Measurements from ENCODE around the gene AK3. TPM values are rescaled to one million over a fixed set of nuclear protein-coding genes. Genes with fewer than 3 reads are reported as not detected.

Gene AK3
- total and polyA plus RNA-seq, 8 donors, result 26.1 to 108 (median 66.1) TPM

DNA sequence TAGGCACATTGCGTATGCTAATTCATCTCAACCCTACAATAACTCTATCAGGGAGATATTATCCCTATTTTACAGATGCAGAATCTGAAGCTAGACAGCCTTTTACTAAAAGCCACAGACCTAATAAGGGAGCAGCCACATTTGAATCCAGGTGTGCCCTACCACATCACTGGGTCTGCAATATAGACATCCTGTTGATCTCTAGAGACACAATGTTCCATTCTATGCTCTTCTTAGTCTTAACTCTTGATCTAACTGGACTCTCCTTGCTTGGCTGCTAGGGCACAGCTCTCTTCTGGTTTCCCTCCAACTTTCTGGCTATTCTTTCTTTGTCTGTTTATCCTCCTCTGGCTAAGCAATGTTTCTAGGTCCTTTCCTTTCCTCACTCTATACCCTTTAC lies 73.3 kb downstream of the AK3 start:
- intact Hi-C loops (cut with DNase I; ENCODE audit: low total_unique reads), result no loop called here
- Histone ChIP-seq H3K4me3 (no peak overlapping the region), H3K9me3 (no peaks in the 10 kb centered on the region), H3K4me1 (peaks cover 22 to 44% (median 35%) of the 10 kb centered on the region in 4 donors), H3K27me3 (no peaks in the 10 kb centered on the region), H3K27ac (no peak overlapping the region), H3K36me3 (no peaks in the 10 kb centered on the region)
- WGBS, 5 donors, result 96 to 100% (median 97%) methylated on average over 1 of the region's 1 CpG
- TF ChIP-seq POLR2A (IDR thresholded peaks at IDR 0.05) (no peak), EP300 (IDR thresholded peaks at IDR 0.05) (no peak), POLR2AphosphoS5 (IDR thresholded peaks at IDR 0.05) (no peak)
- TF ChIP-seq, protein P1, sequence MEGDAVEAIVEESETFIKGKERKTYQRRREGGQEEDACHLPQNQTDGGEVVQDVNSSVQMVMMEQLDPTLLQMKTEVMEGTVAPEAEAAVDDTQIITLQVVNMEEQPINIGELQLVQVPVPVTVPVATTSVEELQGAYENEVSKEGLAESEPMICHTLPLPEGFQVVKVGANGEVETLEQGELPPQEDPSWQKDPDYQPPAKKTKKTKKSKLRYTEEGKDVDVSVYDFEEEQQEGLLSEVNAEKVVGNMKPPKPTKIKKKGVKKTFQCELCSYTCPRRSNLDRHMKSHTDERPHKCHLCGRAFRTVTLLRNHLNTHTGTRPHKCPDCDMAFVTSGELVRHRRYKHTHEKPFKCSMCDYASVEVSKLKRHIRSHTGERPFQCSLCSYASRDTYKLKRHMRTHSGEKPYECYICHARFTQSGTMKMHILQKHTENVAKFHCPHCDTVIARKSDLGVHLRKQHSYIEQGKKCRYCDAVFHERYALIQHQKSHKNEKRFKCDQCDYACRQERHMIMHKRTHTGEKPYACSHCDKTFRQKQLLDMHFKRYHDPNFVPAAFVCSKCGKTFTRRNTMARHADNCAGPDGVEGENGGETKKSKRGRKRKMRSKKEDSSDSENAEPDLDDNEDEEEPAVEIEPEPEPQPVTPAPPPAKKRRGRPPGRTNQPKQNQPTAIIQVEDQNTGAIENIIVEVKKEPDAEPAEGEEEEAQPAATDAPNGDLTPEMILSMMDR (IDR thresholded peaks at IDR 0.05), result no peak
- no peak for DNase-seq

GRCh38 chr9:4666042-4666699 lies 74.8 kb downstream of the AK3 start, which contains the start of gene SPATA6L:
Gene SPATA6L, minus strand, starts transcription at chr9:4666480. Its CDS starts 230 bp downstream, at chr9:4666250.
- intact Hi-C loops (cut with DNase I; ENCODE audit: low total_unique reads), result no loop called here

GRCh38 chr9:4665357-4665756 lies 75.6 kb downstream of the AK3 start:
- DNase-seq, result peak in 1 of 2 donors; percentile 70
- TF ChIP-seq POLR2AphosphoS5 (IDR thresholded peaks at IDR 0.05), result peak in 2 of 3 donors; percentile 37 to 55
- no peak for TF ChIP-seq EP300 (IDR thresholded peaks at IDR 0.05)
- TF ChIP-seq, protein P1 (IDR thresholded peaks at IDR 0.05), result no peak
- no peaks in the 10 kb centered on the region for H3K9me3 ChIP-seq
- peak overlapping the region; percentile 53 to 96 (median 81) for H3K27ac ChIP-seq
- no peaks in the 10 kb centered on the region for H3K36me3 ChIP-seq
- intact Hi-C loops (cut with DNase I; ENCODE audit: low total_unique reads), result no loop called here
- WGBS, 5 donors, result 36 to 63% (median 44%) methylated on average over 2 of the region's 2 CpGs
- H3K27me3 ChIP-seq, result no peaks in the 10 kb centered on the region
- peaks cover 28 to 56% (median 46%) of the 10 kb centered on the region in 4 donors for H3K4me1 ChIP-seq
- H3K4me3 ChIP-seq, result peak overlapping the region; percentile 45 to 77 (median 73)

More at GRCh38 chr9:4666042-4666699, 74.8 kb downstream of the AK3 start, which contains the start of gene SPATA6L:
- peak; percentile 75 to 93 for DNase-seq
- Histone ChIP-seq H3K36me3 (no peaks in the 10 kb centered on the region), H3K4me1 (peaks cover 28 to 54% (median 45%) of the 10 kb centered on the region in 4 donors), H3K9me3 (no peaks in the 10 kb centered on the region), H3K4me3 (peak within 1 kb of the TSS; percentile 45 to 77 (median 68)), H3K27ac (peak within 1 kb of the TSS; percentile 76 to 96 (median 81)), H3K27me3 (no peaks in the 10 kb centered on the region)
- 1% methylated on average over 33 to 36 of the region's 36 CpGs for WGBS, 5 donors
- TF ChIP-seq, protein P1 (IDR thresholded peaks at IDR 0.05), result no peak
- peak in 2 of 3 donors; percentile 56 to 66 for TF ChIP-seq POLR2AphosphoS5 (IDR thresholded peaks at IDR 0.05)
- TF ChIP-seq POLR2A (IDR thresholded peaks at IDR 0.05), result peak in 1 of 4 donors; percentile 16
- no peak for TF ChIP-seq EP300 (IDR thresholded peaks at IDR 0.05)

DNA sequence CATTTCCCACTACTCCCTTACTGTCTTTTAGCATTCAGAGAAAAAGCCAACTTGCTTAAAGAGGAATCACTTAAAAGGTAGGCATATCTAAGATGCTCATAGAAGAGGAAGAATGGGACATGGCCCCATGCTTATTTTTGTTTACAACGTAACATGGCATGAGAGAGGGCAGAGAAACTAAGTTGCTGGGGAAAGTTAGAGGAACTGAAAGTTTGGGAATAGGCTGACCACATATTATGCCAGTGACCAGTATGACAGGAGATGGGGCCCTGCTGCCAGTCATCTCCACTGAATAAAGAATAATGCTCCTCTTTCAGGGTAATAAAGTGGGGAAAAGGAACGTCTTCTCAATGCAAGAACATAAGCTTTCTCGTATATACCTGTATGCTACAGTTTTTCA lies 77.0 kb downstream of the AK3 start:
- DNase-seq, result no peak
- Histone ChIP-seq H3K4me1 (peaks cover 29 to 56% (median 46%) of the 10 kb centered on the region in 4 donors), H3K27me3 (no peaks in the 10 kb centered on the region), H3K36me3 (no peaks in the 10 kb centered on the region), H3K4me3 (peak overlapping the region in 3 of 4 donors; percentile 69 to 77 (median 77)), H3K9me3 (no peaks in the 10 kb centered on the region), H3K27ac (peak overlapping the region; percentile 59 to 96 (median 92))
- TF ChIP-seq POLR2AphosphoS5 (IDR thresholded peaks at IDR 0.05), result no peak
- TF ChIP-seq, protein P1 (IDR thresholded peaks at IDR 0.05), result no peak
- no peak for TF ChIP-seq EP300 (IDR thresholded peaks at IDR 0.05)
- TF ChIP-seq POLR2A (IDR thresholded peaks at IDR 0.05), result no peak
- intact Hi-C loops (cut with DNase I; ENCODE audit: low total_unique reads), result no loop called here
- 37 to 71% (median 52%) methylated on average over 3 of the region's 3 CpGs for WGBS, 5 donors

Data from stomach (tissue), 9 donors.